OCI-LY7 (cell line): ENCODE results near the gene RIN3.

Experiments used
- EZH2phosphoT487 ChIP-seq: fragments of 200-600 bp; sonication (generic); IDR thresholded peaks from 2 replicates; pipeline ENCODE4 v1.6.1; 2018; ENCODE audit warnings: low read depth, borderline replicate concordance, mild to moderate bottlenecking, mixed run types, antibody characterized with exemption, low read length, moderate library complexity, mixed read lengths
- TF ChIP-seq, protein P1 (sequence below): fragments of 200-600 bp; sonication (generic); conservative IDR thresholded peaks from 2 replicates; pipeline ENCODE4 v1.5.1; 2014; ENCODE audit warnings: mild to moderate bottlenecking, antibody characterized with exemption, low read length, moderate library complexity, mixed read lengths

DNA sequence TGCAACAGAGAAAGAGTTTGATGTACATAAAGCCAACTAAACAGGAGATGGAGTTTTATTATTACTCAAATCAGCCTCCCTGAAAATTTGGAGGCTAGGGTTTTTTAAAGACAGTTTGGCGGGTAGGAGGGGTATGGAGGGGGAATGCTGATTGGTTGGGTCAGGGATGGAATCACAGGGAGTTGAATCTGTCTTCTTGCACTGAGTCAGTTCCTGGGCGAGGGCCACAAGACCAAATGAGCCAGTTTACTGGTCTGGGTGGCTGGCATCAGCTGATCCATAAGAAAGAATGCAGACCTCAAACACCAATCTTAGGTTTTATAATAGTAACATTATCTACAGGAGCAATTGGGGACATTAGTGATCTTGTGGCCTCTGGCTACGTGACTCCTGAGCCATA is 64.9 kb downstream of the RIN3 start:
- TF ChIP-seq, protein P1, sequence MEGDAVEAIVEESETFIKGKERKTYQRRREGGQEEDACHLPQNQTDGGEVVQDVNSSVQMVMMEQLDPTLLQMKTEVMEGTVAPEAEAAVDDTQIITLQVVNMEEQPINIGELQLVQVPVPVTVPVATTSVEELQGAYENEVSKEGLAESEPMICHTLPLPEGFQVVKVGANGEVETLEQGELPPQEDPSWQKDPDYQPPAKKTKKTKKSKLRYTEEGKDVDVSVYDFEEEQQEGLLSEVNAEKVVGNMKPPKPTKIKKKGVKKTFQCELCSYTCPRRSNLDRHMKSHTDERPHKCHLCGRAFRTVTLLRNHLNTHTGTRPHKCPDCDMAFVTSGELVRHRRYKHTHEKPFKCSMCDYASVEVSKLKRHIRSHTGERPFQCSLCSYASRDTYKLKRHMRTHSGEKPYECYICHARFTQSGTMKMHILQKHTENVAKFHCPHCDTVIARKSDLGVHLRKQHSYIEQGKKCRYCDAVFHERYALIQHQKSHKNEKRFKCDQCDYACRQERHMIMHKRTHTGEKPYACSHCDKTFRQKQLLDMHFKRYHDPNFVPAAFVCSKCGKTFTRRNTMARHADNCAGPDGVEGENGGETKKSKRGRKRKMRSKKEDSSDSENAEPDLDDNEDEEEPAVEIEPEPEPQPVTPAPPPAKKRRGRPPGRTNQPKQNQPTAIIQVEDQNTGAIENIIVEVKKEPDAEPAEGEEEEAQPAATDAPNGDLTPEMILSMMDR = no peak
- no peak for TF ChIP-seq EZH2phosphoT487
